ENCODE results near the gene RSPO1. TPM values are rescaled to one million over a fixed set of nuclear protein-coding genes. Genes with fewer than 3 reads are reported as not detected.
"Not testable (repeated sequence)": the region's sequence is repeated elsewhere in the genome, so short reads cannot be mapped to it uniquely, and the experiment has no call there.

The RSPO1 gene, protein sequence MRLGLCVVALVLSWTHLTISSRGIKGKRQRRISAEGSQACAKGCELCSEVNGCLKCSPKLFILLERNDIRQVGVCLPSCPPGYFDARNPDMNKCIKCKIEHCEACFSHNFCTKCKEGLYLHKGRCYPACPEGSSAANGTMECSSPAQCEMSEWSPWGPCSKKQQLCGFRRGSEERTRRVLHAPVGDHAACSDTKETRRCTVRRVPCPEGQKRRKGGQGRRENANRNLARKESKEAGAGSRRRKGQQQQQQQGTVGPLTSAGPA
- total RNA-seq (2014; rRNA removed; shearing (Covaris generic)): 0.08 and 0.12 TPM in 2 replicates

- DNase-seq (ENCODE audit: low spot score): no peak
Observed at GRCh38 chr1:37634244-37634991, at the start of gene RSPO1. Gene RSPO1 (minus strand): TSS chr1:37634892. CDS start chr1:37629661, 5,231 bp downstream.

DNA sequence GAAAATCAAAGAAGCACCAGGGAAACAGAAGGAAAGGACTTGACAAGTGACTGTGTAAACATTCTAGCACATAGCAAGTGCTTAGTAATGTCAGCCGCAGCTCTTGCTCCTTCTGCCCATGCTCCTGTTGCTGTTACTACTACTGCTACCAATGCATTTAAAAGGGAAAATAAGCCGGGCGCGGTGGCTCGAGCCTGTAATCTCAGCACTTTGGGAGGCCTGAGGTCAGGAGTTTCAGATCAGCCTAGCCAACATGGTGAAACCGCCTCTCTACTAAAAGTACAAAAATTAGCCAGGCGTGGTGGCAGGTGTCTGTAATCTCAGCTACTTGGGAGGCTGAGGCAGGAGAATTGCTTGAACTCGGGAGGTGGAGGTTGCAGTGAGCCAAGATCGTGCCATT lies 49.5 kb upstream of the RSPO1 start:
- DNase-seq (ENCODE audit: low spot score): not testable (repeated sequence)

DNA sequence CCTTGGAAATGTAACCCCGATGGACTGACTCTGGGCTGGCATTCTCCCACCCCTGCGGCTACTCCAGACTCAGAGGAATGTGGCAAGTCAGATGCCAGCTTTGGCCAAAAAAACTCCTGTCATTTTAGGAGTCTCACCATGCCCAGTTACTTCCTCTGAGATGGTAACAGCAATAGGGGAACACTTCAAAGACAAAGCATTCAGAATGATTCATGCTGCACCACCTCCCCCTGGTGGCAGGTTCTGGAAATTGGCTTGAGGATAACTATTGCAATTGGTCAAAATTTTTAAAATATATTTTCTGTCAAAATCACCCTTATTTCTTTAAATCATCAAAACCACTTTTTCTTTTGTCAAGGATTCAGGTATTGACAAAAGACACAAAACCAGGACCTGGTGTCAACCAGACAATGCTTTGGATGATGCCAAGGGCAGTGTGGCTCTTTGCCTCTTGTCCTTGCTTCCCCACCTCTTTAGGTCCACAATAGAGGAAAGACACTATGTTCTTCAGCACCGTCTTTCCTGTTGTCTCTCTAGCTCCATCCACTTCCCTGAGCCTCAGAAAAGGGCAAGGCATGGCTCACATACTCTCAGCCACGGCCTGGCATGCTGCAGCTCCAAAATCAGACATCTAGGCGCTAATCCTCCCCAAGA lies 47.8 kb upstream of the RSPO1 start:
- peak; percentile 55 for DNase-seq (ENCODE audit: low spot score)

- no peak for DNase-seq (ENCODE audit: low spot score)
Observed at GRCh38 chr1:37680933-37681332, 46.2 kb upstream of the RSPO1 start.

DNA sequence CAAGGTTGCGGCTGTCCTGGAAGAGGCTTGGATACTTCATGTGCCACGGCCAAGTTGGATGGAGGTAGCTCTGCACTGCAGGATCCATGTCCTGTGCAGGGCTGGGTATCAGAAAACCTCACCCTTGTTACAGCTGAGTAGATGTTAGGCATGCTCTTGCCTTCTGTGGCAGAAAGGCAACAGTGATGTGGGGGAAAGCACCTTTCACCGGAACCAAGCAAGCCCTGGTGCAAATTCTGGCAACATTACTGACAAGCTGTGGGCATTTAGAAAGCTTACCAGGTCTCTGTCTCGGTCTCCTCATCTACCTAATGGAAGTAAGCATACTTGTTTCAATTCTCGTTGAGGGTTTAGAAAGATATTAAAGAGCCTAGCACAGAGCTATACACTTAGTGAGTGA lies 43.1 kb upstream of the RSPO1 start:
- DNase-seq (ENCODE audit: low spot score): no peak

GRCh38 chr1:37677143-37677439 lies 42.4 kb upstream of the RSPO1 start:
- no peak for DNase-seq (ENCODE audit: low spot score)

DNA sequence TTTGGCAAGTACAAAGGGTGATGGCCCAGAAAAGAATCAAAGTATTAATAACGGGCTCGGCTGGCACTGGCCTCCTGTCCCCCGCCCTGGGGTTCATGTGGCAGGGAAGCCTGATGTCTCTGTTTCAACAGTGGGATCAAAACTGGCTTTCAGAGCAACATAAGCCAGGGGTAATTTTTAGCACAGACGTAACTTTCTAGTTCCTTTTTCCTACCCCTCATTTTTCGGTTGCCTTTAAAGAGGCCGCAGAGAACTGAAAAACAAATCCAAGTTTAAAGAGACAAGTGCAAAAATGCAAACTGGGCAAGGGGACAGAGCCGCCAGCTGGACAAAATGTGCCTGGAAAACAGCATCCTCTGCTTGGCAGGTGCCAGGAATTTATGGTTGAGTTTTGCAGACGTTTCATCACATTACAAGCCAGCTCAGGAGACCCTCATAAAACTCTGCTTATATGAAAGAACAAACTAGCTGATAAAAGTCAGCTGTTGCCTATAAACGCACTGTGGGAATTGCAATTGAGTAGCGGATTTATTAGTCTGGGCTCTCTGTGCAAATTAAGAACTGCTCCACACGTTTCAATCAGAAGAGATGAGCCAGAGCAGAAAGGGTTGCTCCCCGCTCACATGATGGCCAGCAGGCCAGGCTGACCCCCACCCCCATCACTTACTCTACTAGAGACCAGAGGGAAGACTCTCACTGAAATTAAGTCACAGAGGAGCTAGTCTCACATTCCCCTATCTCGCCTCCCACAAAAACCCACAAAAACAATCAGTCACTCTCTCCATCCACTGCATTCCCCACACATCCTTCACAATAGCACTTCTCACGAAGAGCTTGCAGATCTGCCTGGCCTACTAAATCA lies 41.8 kb upstream of the RSPO1 start:
- no peak for DNase-seq (ENCODE audit: low spot score)

GRCh38 chr1:37673920-37674319 lies 39.2 kb upstream of the RSPO1 start:
- DNase-seq (ENCODE audit: low spot score): peak; percentile 57

DNA sequence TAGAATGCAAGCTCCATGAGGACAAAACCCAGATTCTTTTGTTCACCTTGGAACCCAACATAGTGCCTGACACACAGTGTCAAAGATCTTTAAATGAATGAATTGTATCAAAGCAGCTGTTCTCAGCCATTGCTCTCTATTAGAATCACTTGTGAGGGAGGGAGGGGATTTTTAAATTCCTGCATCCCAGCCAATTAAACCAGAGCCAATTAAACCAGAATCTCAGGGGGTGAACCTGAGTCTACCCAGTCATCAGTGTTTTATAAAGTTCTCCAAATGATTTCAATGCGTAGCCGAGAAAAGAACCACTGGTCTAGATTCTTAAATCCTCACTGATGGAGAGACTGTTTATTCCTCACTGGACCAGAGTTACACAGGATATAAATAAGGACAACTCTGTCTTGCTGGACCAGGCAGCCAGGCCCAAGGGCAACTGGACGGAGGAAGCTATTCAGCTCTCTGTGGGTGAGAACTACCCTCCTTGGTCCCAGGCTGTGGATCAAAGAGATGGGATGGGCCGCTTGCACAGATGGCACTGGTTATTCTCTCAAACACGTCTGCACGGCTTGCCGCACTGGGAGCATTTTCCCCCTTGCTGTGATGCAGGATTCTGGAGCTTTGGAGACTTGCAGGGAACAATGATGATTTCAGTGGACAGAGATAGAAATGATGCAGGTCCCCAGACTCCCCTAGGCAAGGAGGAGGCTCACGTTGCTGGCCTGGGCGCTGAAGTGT lies 37.6 kb upstream of the RSPO1 start:
- DNase-seq (ENCODE audit: low spot score): no peak

GRCh38 chr1:37671261-37671660 lies 36.6 kb upstream of the RSPO1 start:
- no peak for DNase-seq (ENCODE audit: low spot score)

- DNase-seq (ENCODE audit: low spot score): no peak
Observed at GRCh38 chr1:37670133-37670532, 35.4 kb upstream of the RSPO1 start.

DNA sequence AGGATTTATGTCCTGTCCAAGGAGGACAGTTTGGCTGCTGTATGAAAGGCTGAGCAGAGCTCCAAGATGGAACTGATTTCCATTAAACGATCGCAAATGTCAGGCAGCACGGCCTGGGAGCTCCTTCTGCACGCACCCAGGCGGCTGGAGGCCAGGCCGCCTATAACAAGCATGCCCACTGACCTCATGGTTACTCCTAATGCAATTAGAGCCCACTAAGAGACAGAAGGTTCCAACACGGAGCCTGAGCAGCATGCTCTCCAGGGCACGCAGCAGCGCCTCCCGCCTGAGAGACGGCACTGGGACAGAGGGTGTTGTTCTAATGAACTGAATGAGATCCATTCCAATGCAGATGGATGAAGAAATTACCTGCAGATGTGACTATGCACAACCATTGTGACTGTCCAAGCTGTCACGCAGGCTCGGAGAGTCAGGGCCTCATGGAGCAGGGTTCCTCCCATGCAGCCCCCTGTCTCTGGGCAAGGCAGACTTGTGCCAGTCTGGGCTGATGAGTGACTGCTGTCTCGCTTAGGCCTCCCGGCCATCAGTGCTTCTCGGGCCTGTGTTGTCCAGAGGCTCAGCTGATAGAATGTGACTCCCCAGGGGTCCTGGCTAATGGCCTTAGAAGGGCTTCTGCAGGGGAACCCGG lies 32.5 kb upstream of the RSPO1 start:
- DNase-seq (ENCODE audit: low spot score): no peak

DNA sequence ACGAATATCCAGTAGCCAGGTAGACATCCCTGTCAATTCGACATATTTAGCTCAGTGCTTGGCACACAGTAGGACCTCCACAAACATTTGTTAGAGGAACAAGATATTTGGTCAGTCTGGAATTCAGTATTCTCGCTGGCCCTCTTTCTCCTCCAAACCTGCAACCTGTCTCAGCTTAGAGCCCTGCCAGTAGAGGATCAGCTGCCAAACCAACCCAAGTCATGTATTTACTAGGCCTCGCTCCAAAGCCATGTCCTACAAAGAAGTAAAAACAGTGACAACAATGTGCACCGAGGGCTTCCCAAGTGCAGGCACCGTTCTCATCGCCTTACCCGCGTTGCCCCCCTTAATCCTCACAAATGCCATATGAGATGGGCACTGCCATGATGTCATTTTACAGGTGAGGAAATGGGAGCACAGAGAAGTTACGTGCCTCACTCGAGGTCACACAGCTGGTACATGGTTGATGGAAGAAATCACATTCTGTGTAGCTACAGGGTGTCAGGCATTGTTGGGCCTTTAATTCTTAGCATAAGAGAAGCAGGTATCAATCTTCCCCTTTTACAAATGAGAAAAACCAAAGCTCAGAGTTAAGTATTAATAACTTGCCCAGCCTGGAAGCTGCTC lies 31.7 kb upstream of the RSPO1 start:
- no peak for DNase-seq (ENCODE audit: low spot score)

DNA sequence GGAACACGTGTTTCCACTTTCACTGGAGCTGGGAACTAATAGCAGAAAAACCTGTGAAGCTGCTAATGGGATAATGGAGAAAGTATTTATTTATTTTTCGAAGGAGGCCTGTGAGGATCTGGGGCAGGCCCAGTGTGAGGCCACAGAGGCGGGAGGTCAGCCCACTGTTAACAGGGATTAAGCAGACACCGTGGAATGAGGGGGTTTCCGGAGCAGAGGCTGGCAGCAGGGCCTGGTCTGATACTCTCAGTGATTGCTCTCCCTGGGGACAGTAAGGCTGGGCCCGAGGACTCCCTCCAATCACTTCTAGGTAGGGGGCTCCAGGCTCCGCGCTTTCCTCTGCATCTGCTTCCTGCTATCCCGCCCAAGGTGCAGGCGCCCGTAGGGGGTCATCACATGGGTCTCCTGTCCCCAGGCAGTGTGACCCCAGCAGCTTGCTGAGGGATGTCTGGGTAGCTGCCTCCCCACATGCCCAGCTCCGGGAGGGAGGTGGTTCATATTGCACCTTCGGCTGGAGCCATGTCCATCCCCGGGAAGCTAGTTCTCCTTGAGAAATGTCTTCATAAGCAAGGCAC lies 28.8 kb upstream of the RSPO1 start:
- DNase-seq (ENCODE audit: low spot score): no peak

DNA sequence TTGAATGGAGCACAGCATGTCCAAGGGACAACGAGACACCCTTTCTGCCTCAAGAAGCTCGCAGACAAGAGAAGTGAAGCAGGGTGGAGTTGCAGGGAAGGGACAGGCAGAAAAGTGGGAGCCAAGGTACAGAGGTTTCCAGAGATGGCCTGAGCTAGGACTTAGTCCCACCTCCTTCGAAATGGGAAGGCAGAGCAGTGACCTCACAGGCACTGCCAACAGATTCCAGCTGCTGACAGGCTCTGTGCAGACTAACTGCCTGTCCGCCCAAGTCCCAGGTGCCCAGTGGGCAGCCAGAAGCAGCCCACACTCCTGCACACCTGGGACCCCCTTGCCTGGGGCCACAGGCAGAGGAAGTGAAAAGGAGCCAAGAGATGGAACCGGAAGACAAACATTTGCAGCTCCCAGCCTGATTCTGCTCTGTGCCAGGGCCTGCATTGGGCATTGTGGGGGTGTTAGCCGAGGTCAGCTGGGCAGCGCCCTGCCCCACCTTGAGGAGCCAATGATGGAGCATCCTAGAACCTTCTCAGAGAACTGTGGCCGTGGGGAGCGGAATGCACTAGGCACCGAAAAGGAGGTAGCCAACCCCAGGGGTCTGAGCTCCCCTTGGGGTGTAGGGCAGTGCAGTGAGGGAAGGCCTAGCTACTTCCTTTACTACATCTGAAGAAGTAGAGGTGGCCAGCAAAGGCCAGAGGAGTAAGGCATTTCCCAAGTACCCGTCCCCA lies 27.5 kb upstream of the RSPO1 start:
- no peak for DNase-seq (ENCODE audit: low spot score)

DNA sequence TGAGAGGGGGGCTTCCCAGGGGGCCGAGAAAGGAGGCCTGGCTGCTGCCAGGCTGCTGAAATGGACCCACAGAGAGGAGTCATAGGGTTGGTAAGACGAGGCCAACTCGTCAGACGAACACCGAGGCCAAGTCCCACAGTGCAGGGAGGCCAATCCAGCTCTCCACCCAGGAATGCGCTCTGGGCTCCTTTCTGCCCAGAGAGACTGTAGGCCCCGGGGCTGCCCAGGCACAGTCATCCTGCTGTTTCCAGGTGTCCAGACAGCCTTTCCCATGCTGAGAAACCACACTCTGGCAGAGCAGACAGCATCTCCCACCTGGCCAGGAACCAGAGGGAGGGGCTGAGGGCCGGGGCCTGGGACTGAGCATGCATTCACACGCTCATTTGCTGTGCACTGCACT lies 26.7 kb upstream of the RSPO1 start:
- DNase-seq (ENCODE audit: low spot score): no peak

GRCh38 chr1:37660664-37661063 lies 26.0 kb upstream of the RSPO1 start:
- no peak for DNase-seq (ENCODE audit: low spot score)

DNA sequence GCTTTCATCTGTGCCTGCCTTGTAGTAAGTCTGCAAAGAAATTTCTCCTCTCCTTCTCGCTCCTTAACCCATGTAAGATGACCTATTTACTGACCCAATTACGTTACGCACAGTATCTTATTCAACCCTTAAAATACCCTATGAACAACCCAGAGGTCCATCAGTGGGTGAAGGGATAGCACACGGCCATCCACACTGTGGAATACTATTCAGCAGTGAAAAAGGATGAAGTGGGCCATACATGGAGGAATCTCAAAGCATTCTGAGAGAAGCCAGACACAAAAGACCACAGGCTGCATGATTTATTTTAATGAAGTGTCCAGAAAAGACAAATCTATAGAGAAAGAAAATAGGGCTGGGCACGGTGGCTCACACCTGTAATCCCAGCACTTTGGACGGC lies 23.8 kb upstream of the RSPO1 start:
- DNase-seq (ENCODE audit: low spot score): no peak

- DNase-seq (ENCODE audit: low spot score): no peak
Observed at GRCh38 chr1:37657620-37658412, 23.1 kb upstream of the RSPO1 start.

Measured in H4 (cell line).